SK-N-SH treated with all-trans-retinoic acid at 6 μM for 48 hours (cell line): ENCODE data around the gene ATP5F1E.

Experiments
- ARNTL ChIP-seq: fragments of 450-650 bp; formaldehyde crosslinking; IDR thresholded peaks from 2 replicates; pipeline ENCODE4 v1.5.0; 2020; ENCODE audit warnings: low read depth, mild to moderate bottlenecking, moderate library complexity, borderline replicate concordance
- CSDC2 ChIP-seq: fragments of 250-450 bp; sonication (Bioruptor Pico); IDR thresholded peaks from 2 replicates; pipeline ENCODE4 v1.5.0; 2020; ENCODE audit warnings: mild to moderate bottlenecking, moderate library complexity
- TSHZ2 ChIP-seq: fragments of 250-450 bp; sonication (Bioruptor Pico); IDR thresholded peaks from 2 replicates; pipeline ENCODE4 v1.5.0; 2020; ENCODE audit warnings: mild to moderate bottlenecking, moderate library complexity
- ZFP3 ChIP-seq: fragments of 250-450 bp; sonication (Bioruptor Pico); IDR thresholded peaks from 2 replicates; pipeline ENCODE4 v1.5.0; 2020; ENCODE audit warnings: mild to moderate bottlenecking, moderate library complexity
- ZFP30 ChIP-seq: fragments of 450-650 bp; formaldehyde crosslinking; IDR thresholded peaks from 2 replicates; pipeline ENCODE4 v1.5.0; 2022; ENCODE audit warnings: mild to moderate bottlenecking, moderate library complexity

DNA sequence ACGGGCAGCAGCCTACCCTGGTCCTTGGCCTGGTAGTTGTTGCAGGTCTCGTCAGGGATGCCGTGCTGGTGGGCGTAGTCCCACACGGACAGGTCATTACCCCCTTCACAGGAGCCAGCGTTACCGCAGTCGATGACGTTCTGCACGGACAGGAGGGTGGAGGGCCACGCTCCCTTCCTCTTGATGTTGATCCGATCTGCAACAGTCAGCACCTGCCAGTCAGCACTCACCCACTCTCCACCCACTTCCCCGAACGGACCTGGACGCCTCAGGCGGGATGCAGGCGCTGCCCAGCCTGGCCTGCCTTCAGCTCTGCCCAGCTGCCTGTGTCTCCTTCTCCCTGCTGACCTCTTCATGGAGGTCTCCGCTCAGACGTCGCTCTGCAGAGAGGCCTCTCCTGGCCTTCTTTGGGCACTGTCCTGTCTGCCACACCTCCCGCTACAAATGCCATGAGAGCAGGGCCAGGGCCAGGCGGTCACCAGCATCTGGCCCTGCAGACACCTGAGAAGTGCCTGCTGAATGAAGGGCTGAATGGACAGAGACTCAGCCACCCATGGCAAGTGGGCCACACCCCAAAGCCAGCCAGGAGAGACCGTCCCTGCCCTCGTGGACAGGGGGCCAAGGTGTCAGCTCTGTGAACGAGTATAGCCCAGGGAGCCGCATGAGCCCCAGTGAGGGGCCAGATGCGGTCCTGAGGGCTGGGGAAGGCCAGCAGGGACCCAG, 30.5 kb downstream of the ATP5F1E start:
- no peak for TF ChIP-seq CSDC2 (CRISPR knock-in tag)
- no peak for TF ChIP-seq ZFP30 (CRISPR knock-in tag)
- no peak for TF ChIP-seq TSHZ2
- TF ChIP-seq ARNTL: no peak
- TF ChIP-seq ZFP3 (CRISPR knock-in tag): no peak
